OCI-LY1 (cell line): ENCODE data around the gene MRTFA.

Source experiments
- CTCF ChIP-seq: fragments of 200-600 bp; sonication (generic), shearing (Covaris generic); IDR thresholded peaks from 2 replicates; pipeline ENCODE4 v1.5.1; 2017; ENCODE audit warnings: mild to moderate bottlenecking, antibody characterized with exemption, low read length, moderate library complexity, mixed read lengths
- EZH2 ChIP-seq: fragments of 200-600 bp; sonication (generic), shearing (Covaris generic); IDR thresholded peaks from 2 replicates; pipeline ENCODE4 v1.8.0; 2017; ENCODE audit warnings: borderline replicate concordance, mixed run types, mild to moderate bottlenecking, antibody characterized with exemption, low read length, moderate library complexity, mixed read lengths

DNA sequence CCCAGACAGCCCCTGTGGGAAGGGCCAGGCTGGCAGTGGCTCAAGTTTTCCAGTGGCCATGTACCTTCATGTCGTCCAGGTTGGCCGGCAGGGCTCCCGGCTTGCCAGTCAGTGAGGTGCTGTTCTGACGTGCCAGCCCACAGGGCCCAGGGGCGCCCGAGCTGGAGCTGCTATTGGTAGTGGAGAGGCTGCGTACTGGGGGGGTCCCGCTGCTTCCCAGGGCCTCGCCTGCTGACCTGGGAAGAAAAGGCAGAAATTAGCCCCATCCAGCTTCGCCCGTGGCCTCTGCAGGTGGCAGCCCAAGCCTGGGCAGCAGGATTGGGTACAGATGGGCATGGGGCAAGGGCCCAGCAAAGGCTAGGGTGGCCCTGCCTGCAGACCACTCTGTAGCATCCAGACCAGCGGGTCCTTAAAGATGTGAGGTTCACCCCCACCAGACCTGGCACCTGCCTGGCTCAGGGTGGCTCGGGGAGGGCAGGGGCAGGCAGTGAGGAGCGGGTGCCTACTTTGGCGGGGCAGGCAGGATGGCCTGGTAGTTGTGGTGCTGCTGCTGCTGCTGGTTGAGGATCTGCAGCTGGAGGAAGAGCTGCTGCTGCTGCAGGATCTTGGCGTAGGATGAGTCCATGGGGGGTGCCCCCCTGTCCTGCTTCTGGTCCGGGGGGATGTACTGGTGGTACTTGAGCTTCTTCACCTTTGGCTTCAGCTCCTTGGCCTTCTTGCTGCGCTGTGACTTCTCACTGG is 216.0 kb downstream of the MRTFA start:
- TF ChIP-seq CTCF (no peak), EZH2 (no peak)
